ENCODE measurements around the gene TTC38.

TTC38 gene

GRCh38 chr22:46267431-46268279 is at the start of gene TTC38:
TSS of gene TTC38 (plus strand) at chr22:46268008. CDS start at chr22:46268040, 32 bp downstream.
- DNase-seq, result no peak

- DNase-seq, result no peak
Measured at GRCh38 chr22:46219636-46220035, 48.2 kb upstream of the TTC38 start.

GRCh38 chr22:46220921-46221320 is 46.9 kb upstream of the TTC38 start:
- no peak for DNase-seq

- no peak for DNase-seq
Measured at GRCh38 chr22:46224044-46224897, 43.5 kb upstream of the TTC38 start.

GRCh38 chr22:46224898-46225290 is 42.9 kb upstream of the TTC38 start:
- DNase-seq, result no peak

GRCh38 chr22:46225631-46226030 is 42.2 kb upstream of the TTC38 start:
- DNase-seq, result no peak

- DNase-seq, result no peak
Measured at GRCh38 chr22:46226577-46226976, 41.2 kb upstream of the TTC38 start.

- no peak for DNase-seq
Measured at GRCh38 chr22:46229701-46230100, 38.1 kb upstream of the TTC38 start.

- no peak for DNase-seq
Measured at GRCh38 chr22:46230262-46230901, 37.4 kb upstream of the TTC38 start.

GRCh38 chr22:46233231-46233630 is 34.6 kb upstream of the TTC38 start:
- no peak for DNase-seq

GRCh38 chr22:46234969-46235368 is 32.8 kb upstream of the TTC38 start:
- no peak for DNase-seq

GRCh38 chr22:46237453-46238124 is 30.2 kb upstream of the TTC38 start:
- no peak for DNase-seq

GRCh38 chr22:46238541-46238940 is 29.3 kb upstream of the TTC38 start:
- no peak for DNase-seq

GRCh38 chr22:46239261-46240048 is 28.4 kb upstream of the TTC38 start:
- DNase-seq, result no peak

- no peak for DNase-seq
Measured at GRCh38 chr22:46240073-46240472, 27.7 kb upstream of the TTC38 start.

GRCh38 chr22:46240506-46240905 is 27.3 kb upstream of the TTC38 start:
- DNase-seq, result no peak

- DNase-seq, result no peak
Measured at GRCh38 chr22:46240907-46241306, 26.9 kb upstream of the TTC38 start.

GRCh38 chr22:46241396-46242007 is 26.3 kb upstream of the TTC38 start:
- no peak for DNase-seq

- DNase-seq, result no peak
Measured at GRCh38 chr22:46242076-46242475, 25.7 kb upstream of the TTC38 start.

GRCh38 chr22:46244771-46245170 is 23.0 kb upstream of the TTC38 start:
- no peak for DNase-seq

GRCh38 chr22:46245511-46245910 is 22.3 kb upstream of the TTC38 start:
- no peak for DNase-seq

- DNase-seq, result no peak
Measured at GRCh38 chr22:46246178-46246577, 21.6 kb upstream of the TTC38 start.
